Ishikawa (cell line): ENCODE data around the gene JARID2.

Source experiments
- CEBPB ChIP-seq: IDR thresholded peaks from 2 replicates; pipeline ENCODE4 v1.6.1; 2012
- CREB1 ChIP-seq: IDR thresholded peaks from 2 replicates; pipeline ENCODE4 v1.6.1; 2012; ENCODE audit warnings: low read depth
- EGR1 ChIP-seq: IDR thresholded peaks from 2 replicates; pipeline ENCODE4 v1.6.1; 2012
- EP300 ChIP-seq: IDR thresholded peaks from 2 replicates; pipeline ENCODE4 v1.6.1; 2012; ENCODE audit warnings: borderline replicate concordance
- FOXM1 ChIP-seq: IDR thresholded peaks from 2 replicates; pipeline ENCODE4 v1.6.1; 2012; ENCODE audit warnings: low read depth, borderline replicate concordance
- MAX ChIP-seq: IDR thresholded peaks from 2 replicates; pipeline ENCODE4 v1.6.1; 2012
- NFIC ChIP-seq: IDR thresholded peaks from 2 replicates; pipeline ENCODE4 v1.6.1; 2012
- RAD21 ChIP-seq: IDR thresholded peaks from 2 replicates; pipeline ENCODE4 v1.6.1; 2012; ENCODE audit warnings: low read depth
- REST ChIP-seq: IDR thresholded peaks from 2 replicates; pipeline ENCODE4 v1.6.1; 2012; ENCODE audit warnings: low read depth, mild to moderate bottlenecking
- TAF1 ChIP-seq: IDR thresholded peaks from 2 replicates; pipeline ENCODE4 v1.6.1; 2012; ENCODE audit warnings: low read depth, mild to moderate bottlenecking
- TCF12 ChIP-seq: IDR thresholded peaks from 2 replicates; pipeline ENCODE4 v1.6.1; 2012; ENCODE audit warnings: low read depth
- TEAD4 ChIP-seq: IDR thresholded peaks from 2 replicates; pipeline ENCODE4 v1.6.1; 2012
- USF1 ChIP-seq: IDR thresholded peaks from 2 replicates; pipeline ENCODE4 v1.6.1; 2012
- YY1 ChIP-seq: IDR thresholded peaks from 2 replicates; pipeline ENCODE4 v1.6.1; 2012; ENCODE audit warnings: low read depth
- ZBTB7A ChIP-seq: IDR thresholded peaks from 2 replicates; pipeline ENCODE4 v1.6.1; 2012; ENCODE audit warnings: low read depth

JARID2 gene

GRCh38 chr6:15495375-15495901 is 249.6 kb downstream of the JARID2 start:
- TF ChIP-seq TEAD4 (no peak), YY1 (no peak), MAX (no peak), REST (no peak), NFIC (no peak), FOXM1 (no peak), EGR1 (no peak), CREB1 (no peak), RAD21 (no peak), ZBTB7A (no peak), USF1 (no peak), TAF1 (no peak), CEBPB (no peak), EP300 (no peak), TCF12 (no peak)

- TF ChIP-seq EP300 (no peak), REST (no peak), TEAD4 (no peak), EGR1 (no peak), RAD21 (no peak), ZBTB7A (no peak), CEBPB (no peak), FOXM1 (no peak), NFIC (no peak), TCF12 (no peak), CREB1 (no peak), USF1 (no peak), YY1 (no peak)
Measured at GRCh38 chr6:15496345-15497131, 250.7 kb downstream of the JARID2 start.

- TF ChIP-seq TAF1 (no peak), YY1 (no peak), EGR1 (no peak), MAX (no peak), FOXM1 (no peak), RAD21 (no peak), CREB1 (no peak), REST (no peak), ZBTB7A (no peak), TCF12 (no peak), CEBPB (no peak), EP300 (no peak), USF1 (no peak), TEAD4 (no peak), NFIC (no peak)
Measured at GRCh38 chr6:15498640-15499039, 252.8 kb downstream of the JARID2 start.

GRCh38 chr6:15499125-15499524 is 253.3 kb downstream of the JARID2 start:
- no peak for TF ChIP-seq CREB1
- TF ChIP-seq TCF12: no peak
- TF ChIP-seq YY1: no peak
- no peak for TF ChIP-seq TAF1
- TF ChIP-seq FOXM1: no peak
- no peak for TF ChIP-seq RAD21
- no peak for TF ChIP-seq EP300
- TF ChIP-seq MAX: no peak
- no peak for TF ChIP-seq ZBTB7A
- no peak for TF ChIP-seq REST
- no peak for TF ChIP-seq EGR1
- no peak for TF ChIP-seq NFIC
- TF ChIP-seq TEAD4: no peak
- no peak for TF ChIP-seq USF1
- no peak for TF ChIP-seq CEBPB
